GM18508 (cell line): Measurements from ENCODE around the gene KMT2C.
A peak's percentile ranks its signal among the peaks of the same experiment; 100 is the strongest.
"Not testable (repeated sequence)": the region's sequence is repeated elsewhere in the genome, so short reads cannot be mapped to it uniquely, and the experiment has no call there.

ENCODE experiments used
- ATAC-seq: cut with Tn5 transposase; IDR thresholded peaks from one replicate; pipeline ENCODE4 v1.9.1; 2021; ENCODE audit warnings: moderate number of reproducible peaks; ENCODE audit not compliant: insufficient read depth, unreplicated experiment

The KMT2C gene

DNA sequence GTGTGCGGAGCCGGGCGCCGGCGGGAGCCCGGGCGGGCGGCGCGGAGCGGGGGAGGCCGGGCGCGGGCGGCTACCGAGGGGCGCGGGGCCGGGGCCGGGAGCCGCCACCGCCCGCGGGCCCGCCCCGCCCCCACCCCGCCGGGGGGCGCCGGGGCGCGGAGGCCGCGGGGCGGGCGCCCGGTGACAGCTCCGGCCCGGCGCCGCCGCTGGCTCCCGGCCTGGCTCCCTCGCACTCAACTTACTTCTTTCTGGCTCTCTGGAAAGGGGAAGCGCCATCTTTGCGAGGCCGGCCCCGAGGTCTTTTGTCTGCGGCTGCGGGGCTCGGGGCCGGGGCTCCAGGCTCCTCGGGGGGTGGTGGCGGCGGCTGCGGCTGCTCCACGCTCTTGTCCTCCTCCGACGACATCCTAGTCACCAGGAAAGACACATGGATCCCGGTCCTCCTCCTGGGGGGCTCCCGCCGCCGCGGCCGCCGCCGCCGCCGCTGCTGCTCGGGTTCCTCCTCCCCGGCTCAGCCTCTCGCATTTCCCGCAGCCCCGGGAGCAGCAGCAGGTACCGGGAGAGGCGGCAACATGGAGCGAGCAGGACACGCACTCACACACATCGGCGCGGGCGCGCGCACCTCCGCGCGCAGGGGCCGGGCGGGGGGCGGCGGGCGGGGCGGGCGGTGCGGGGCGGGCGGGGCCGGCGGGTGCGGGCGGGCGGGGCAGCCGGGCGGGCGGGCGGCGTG, at the start of gene KMT2C:
KMT2C (minus strand) TSS at position 620 of the 727 bp plus-strand sequence; CDS start at position 403, 217 bp downstream.
- ATAC-seq = no peak

DNA sequence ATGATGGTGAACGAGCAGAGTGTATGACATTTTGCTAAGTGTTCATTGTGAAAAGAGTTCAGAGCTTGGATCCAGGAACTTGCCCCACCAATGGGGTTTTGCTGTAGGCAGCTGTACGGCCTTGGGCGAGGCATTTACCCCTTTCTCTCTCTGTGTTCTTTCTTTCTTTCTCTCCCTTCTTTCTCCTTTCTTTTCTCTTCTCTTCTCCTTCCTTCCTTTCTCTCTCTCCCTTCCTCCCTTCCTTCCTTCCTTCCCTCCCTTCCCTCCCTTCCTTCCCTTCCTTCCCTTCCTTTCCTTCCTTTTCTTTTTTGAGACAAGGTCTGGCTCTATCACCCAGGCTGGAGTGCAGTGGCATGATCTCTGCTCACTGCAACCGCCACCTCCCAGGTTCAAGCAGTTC, 45.3 kb upstream of the KMT2C start:
- no peak for ATAC-seq

DNA sequence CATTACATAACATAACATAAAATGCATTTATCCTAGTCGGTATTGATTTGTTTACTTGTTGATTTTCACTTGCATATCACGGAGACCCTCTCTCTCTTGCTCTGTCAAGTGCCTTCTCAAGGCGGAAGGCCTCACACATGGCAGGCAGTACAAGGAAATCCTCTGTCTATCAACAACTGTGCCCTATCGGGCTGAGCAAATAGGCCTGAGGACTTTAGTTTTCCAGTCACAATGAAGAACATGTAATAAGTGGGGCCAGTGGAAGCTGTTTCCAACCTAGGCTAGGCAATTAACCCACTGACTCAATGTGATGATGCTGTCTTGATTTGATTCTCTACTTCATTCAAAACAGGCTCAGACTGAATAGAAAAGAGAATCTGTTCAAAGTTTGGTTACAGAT, 44.9 kb upstream of the KMT2C start:
- no peak for ATAC-seq

DNA sequence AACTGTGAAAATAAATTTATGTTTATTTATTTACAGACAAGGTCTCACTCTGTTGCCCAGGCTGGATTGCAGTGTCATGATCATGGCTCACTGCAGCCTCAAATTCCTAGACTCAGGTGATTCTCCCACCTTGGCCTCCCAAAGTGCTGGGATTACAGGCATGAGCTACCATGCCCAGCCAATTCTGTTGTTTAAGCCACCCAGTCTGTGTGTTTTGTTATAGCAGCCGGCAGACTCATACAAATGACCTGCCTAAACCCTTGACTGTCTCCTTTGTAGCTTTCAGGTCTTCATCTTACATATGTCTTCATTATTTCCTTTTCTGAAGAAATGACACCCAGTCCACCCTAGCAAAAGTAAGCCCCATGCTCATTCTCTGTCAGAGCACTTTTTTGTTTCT, 43.8 kb upstream of the KMT2C start:
- no peak for ATAC-seq

DNA sequence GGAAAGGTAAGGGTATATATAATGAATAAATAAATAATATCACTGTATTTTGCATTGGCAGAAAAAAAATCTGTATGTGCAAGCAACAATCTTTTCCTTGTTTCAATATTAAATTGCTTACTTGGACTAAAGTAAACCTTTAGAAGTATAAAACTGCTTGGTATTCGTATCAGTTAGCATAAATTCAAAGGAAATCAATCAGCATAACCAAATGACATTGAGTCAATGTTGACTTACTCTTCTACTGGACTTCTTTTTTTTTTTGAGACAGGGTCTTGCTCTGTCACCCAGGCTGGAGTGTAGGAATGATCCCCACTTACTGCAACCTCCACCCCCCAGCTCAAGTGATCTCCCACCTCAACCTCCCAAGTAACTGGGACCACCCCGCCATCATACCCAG, 42.3 kb upstream of the KMT2C start:
- ATAC-seq = no peak

DNA sequence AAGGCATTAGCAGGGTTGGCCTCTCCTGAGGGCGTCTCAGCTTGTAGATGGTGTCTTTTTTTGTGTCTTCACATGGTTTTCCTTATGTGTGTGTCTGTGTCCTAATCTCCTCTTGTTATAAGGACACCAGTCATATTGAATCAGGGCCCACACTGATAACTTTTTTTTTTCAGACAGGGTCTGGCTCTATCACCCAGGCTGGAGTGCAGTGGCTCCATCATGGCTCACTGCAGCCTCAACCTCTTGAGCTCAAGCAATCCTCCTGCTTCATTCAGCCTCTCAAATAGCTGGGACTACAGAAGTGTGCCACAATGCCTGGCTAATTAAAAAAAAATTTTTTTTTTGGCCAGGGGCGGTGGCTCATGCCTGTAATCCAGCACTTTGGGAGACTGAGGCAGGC, 41.3 kb upstream of the KMT2C start:
- ATAC-seq = no peak

DNA sequence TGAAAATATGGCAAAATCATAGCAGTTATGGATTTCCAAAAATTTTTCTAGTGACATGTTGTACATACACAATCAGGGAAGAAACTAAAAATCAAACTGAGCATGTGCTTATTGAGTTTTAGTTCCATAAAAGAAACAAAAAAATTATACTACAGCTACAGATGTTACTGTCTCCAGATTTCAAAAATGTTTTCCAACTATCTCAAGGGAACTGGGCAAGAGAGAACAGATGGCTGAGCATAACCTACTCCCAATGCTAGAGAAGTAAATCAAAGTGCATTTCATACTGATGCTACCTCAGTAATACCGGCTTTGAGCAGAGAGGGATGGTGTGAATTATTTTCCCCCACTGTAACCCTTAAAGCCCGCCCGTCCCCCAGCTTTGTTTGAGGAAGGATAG, 40.7 kb upstream of the KMT2C start:
- no peak for ATAC-seq

DNA sequence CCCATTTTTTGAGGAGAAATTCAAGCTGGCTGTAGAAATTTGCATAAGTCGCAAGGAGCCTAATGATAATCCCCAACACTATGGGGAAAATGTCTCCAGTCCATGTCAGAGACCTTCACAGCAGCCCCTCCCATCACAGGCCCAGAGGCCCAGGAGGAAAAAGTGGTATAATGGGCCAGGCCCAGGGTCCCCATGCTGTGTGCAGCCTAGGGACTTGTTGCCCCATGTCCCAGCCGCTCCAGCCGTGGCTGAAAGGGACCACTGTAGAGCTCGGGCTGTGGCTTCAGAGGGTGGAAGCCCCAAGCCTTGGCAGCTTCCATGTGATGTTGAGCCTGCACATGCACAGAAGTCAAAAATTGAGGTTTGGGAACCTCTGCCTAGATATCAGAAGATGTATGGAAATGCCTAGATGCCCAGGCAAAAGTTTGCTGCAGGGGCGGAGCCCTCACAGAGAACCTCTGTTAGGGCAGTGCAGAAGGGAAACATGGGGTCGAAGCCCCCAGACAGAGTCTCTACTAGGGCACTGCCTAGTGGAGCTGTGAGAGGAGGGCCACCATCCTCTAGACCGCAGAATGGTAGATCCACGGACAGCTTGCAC, 35.3 kb upstream of the KMT2C start:
- not testable (repeated sequence) for ATAC-seq

DNA sequence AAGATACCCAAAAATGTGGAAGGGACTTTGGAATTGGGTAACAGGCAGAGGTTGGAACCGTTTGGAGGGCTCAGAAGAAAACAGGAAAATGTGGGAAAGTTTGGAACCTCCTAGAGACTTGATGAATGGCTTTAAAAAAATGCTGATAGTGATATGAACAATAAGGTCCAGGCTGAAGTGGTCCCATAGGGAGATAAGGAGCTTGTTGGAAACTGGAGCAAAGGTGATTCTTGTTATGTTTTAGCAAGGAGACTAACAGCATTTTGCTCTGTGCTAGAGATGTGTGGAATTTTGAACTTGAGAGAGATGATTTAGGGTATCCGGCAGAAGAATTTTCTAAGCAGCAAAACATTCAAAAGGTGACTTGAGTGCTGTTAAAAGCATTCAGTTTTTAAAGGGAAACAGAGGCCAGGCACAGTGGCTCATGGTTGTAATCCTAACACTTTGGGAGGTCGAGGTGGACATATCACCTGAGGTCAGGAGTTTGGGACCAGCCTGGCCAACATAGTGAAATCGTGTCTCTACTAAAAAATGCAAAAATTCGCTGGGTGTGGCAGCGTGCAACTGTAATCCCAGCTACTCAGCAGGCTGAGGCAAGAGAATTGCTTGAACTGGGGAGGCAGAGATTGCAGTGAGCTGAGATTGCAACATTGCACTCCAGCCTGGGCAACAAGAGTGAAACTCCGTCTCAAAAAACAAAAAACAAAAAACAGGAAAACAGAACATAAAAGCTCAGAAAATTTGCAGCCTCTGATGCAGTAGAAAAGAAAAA, 34.6 kb upstream of the KMT2C start:
- ATAC-seq = not testable (repeated sequence)

DNA sequence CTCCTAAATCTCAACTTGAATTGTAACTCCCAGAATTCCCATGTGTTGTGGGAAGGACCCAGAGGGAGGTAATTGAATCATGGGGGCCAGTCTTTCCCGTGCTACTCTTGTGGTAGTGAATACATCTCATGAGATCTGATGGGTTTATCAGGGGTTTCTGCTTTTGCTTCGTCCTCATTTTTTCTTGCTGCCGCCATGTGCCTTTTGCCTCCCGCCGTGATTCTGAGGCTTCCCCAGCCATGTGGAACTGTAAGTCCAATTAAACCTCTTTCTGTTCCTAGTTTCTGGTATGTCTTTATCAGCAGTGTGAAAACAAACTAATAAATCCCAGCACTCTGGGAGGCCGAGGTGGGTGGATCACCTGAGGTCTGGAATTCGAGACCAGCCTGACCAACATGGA, 33.8 kb upstream of the KMT2C start:
- ATAC-seq = not testable (repeated sequence)

DNA sequence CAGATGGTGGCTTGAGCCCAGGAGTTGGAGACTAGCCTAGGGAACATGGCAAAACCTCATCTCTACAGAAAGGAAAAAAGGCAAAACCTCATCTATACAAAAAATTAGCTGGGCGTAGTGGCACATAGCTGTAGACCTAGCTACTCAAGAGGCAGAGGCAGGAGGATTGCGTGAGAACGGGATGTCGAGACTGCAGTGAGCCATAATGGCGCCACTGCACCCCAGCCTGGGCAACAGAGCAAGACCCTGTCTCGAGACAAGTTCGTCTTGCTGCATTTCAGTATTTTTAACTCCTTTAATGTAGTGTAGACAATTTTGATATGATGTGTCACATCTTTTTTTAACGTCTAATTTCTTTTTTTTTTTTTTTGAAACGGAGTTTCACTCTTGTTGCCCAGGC, 31.4 kb upstream of the KMT2C start:
- no peak for ATAC-seq

DNA sequence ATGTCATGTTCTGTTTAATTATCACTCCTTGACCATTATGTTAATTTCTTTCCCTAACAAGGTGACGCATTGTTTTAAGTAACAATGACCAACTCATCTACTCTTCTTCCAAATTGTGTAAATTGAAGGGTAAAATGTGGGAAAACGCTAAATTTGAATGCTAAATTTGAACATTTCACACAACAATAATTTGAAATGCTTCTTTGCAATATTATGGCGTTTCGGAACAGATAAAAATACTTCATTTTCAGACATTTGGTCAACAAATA, 29.2 kb upstream of the KMT2C start:
- no peak for ATAC-seq

DNA sequence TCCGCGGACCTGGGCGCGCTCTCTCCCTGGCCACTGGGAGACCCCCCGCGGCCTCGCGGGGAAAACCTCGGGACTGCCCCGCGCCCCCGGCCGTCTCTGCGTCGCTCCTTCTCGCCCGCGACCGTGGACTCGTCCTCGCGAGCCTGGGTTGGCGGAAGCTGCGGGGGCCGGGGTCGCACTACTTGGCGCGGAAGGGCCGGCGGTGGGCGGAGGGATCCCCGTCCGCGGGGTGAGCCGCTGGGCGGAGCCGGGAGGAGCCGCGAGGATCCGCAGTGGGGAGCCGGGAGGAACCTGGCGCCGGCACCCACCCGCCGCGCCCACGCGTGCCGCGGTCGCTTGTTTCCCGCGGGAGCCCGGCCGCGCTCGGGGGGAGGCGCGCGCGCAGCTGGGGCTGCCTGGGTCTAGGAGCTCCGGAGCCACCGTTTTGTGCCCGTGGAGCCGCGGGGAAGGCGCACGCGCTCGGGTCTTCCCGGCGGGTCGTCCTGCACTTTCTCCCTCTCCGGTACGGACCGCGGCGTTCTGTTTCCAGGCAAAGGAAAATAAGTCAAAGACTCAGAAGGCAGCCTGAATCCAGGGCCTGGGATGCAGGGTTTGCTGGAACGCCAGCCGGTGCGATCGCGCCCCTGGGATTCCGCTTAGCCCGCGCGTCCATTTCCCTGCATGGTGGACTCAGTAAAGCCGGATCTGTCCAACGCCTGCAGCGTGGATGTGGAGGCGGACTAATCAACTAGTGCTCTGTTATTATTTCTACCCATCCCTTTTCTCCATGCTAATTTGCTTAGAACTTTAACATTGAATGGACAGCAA, 28.7 kb upstream of the KMT2C start:
- peak; percentile 18 for ATAC-seq

DNA sequence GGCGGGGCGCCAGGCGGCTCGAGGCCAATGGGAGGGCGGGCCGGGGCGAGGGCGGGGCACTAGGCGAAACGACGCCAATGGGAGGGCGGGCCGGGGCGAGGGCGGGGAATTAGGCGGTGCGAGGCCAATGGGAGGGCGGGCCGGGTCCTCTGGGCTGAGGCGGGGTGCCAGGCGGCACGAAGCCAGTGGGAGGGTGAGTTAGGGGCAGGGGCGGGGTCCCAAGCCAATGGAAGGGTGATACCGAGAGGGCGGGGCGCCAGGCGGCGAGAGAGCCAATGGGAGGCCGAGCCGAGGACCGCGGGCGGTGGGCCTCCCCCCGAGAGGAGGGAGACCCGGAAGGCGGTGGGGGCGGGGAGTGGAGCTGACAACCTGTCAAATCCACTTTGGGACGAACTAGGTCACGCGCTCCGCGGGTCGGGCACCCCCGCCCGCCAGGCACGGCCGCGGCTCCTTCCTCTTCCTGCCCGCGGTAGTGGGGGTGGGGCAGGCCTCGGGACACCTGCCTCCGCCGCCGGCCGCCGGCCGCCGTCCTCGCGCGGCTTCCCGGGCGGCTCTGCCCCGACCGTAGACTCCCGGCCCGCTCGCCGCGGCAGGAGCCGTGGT, 28.0 kb upstream of the KMT2C start:
- peak; percentile 76 for ATAC-seq

DNA sequence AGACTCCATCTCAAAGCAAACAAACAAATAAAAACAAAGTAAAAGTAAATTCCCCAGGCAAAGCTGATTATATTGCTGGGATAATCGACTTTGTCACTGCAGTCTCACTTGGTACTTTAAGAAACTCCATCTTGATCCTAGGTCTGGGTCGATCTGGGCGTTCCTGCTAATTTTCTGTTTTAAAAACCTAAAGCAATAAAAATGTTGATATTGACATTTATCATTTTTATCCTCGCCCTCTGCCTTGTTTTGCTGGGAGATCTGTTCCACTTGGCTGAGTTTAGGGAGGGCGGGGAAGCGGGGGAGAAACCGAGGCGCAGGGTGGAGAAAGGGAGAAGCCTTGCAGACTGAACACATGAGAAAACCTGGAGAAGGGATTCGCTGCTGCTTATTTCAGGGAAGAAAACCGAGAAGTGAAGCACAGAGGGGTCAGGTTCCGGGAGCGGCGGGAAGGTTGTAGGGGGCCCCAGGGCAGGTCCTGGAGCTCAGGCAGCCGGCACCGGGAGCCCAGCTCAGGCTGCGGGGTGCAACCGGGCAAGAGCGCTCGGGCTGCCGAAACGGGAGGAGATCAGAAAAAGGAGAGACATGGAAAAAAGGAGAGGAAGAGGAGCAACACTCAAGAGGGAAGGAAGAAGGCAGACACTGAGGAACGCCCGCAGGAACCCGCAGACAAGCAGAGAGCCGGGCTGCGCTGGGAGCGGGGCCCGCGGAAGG, 27.3 kb upstream of the KMT2C start:
- peak; percentile 30 for ATAC-seq

DNA sequence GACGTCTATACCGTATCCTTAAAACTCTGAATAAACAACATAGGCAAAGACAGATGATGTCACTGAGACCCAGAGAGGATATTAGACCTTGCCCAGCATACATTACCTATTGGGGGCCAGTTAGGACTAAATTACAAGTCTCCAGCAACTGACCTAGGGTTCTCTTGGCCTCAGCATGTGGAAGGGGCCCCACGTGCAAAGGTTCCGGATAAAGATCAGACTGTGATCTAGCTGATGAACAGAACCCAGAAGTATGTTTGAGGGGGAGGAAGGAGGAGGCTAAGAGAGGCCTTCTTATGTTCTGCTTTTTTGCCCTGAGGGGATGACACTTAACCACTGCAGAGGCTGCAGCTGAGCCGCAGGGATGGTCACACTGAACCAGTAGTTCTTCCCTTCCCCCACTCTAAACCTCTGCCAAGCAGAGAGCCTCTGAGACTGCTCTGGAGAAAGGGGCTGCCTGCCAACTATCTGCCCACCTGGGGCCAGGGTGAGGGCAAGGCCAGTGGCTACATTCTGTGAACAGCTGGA, 24.0 kb upstream of the KMT2C start:
- ATAC-seq = no peak

DNA sequence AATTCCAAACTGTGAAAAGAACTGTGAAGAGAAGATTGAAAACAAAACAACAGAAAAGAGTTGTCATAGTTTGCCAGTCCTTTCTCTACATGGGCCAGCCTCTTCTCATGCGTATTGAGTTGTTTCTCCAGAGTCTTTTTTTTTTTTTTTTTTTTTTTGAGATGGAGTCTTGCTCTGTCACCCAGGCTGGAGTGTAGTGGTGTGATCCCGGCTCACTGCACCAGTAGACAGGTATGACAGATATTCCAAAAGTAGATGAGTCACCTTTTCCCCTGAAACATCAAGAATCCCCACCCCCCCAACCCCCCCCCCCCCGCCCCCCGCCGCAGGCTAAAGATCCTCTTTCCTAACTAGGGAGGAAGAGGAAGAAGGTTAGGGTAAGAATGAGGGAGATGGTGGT, 15.6 kb upstream of the KMT2C start:
- no peak for ATAC-seq

DNA sequence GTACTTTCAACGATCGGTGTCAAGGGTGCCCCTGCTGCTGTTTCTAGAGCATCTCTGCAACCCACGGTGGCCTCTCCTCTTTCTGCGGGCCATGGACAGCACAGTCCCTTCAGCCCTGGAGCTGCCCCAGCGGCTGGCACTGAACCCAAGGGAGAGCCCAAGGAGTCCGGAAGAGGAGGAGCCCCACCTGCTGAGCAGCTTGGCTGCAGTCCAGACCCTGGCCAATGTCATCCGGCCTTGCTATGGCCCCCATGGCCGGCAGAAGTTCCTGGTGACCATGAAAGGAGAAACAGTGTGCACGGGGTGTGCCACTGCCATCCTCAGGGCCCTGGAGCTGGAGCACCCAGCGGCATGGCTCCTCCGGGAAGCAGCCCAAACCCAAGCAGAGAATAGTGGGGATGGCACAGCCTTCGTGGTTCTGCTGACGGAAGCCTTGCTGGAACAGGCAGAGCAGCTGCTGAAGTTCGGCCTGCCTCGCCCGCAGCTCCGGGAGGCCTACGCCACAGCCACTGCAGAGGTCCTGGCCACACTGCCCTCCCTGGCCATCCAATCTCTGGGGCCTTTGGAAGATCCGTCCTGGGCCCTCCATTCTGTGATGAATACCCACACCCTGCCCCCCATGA, 9.7 kb upstream of the KMT2C start:
- not testable (repeated sequence) for ATAC-seq

DNA sequence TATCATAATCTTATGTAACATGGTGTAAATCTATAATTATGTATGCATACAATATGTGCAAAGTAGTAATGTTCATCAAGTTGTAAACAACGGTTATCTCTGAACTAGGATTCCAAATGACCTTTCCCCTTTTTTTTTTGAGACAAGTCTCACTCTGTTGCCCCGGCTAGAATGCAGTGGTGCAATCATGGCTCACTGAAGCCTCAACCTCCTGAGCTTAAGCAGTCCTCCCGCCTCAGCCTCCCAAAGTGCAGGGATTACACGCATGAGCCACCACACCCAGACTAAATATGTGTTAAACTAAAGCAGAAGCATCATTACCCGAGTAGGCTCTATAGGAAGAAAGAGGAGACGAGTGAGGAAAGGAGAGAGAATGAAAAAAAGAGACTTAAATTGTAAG, 7.8 kb upstream of the KMT2C start:
- no peak for ATAC-seq
